Stimulated activated effector memory CD8-positive, alpha-beta T cell treated with anti-CD3 and anti-CD28 coated beads, Interleukin-12 subunit alpha, Interleukin-12 subunit beta, amount 100 ng/mL, for 72 hours (primary cell): ENCODE results near the gene LNPK.
A peak's percentile ranks its signal among the peaks of the same experiment; 100 is the strongest.
"Not testable (repeated sequence)": the region's sequence is repeated elsewhere in the genome, so short reads cannot be mapped to it uniquely, and the experiment has no call there.

ENCODE experiments used
- ATAC-seq: fragments of 150-1000 bp; cut with Tn5 transposase; 2 replicates; pipeline ENCODE4 v1.10.0; 2021
- DNase-seq, 2 donors: peaks; one replicate each; pipeline ENCODE4 v3.0.0; 2021 to 2022; ENCODE audit warnings: low spot score in 2 of 2
- H3K27ac Mint-ChIP-seq: one replicate; pipeline ENCODE4 v1.8.0; 2022; ENCODE audit warnings: mild to moderate bottlenecking, mixed read lengths
- H3K36me3 Mint-ChIP-seq: one replicate; pipeline ENCODE4 v1.8.0; 2022; ENCODE audit warnings: mild to moderate bottlenecking, mixed read lengths
- H3K4me1 Mint-ChIP-seq: one replicate; pipeline ENCODE4 v1.8.0; 2022; ENCODE audit warnings: mixed read lengths
- H3K4me3 Mint-ChIP-seq: one replicate; pipeline ENCODE4 v1.8.0; 2022; ENCODE audit warnings: mild to moderate bottlenecking, mixed read lengths
- H3K9me3 Mint-ChIP-seq: one replicate; pipeline ENCODE4 v1.8.0; 2022; ENCODE audit warnings: mixed read lengths

LNPK gene

GRCh38 chr2:175999283-175999819 is 2.7 kb downstream of the LNPK start:
- Mint-ChIP-seq H3K4me3 (no peak overlapping the region), H3K4me1 (peaks cover 25% of the 10 kb centered on the region), H3K36me3 (peaks cover 17% of the 10 kb centered on the region), H3K27ac (peak overlapping the region; percentile 22), H3K9me3 (no peaks in the 10 kb centered on the region)
- ATAC-seq (no peak), DNase-seq (no peak)

DNA sequence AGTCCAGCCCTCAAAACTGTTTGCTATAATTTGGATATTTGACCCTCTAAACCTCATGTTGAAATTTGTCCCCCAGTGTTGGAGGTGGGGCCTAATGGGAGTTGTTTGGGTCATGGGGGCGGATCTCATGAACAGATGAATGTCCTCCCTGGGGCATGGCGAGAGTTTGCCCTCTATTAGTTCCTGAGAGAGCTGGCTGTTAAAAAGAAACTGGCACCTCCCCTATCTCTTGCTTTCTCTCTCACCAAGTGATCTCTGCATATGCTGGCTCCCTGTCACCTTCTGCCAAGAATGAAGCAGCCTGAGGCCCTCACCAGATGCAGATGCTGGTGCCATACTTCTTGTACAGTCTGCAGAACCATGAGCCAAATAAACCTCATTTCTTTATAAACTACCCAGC is 12.0 kb downstream of the LNPK start:
- Mint-ChIP-seq H3K4me3 (no peak overlapping the region), H3K9me3 (no peaks in the 10 kb centered on the region), H3K36me3 (peaks cover 50% of the 10 kb centered on the region), H3K27ac (peak overlapping the region; percentile 58), H3K4me1 (no peaks in the 10 kb centered on the region)
- no peak for ATAC-seq
- no peak for DNase-seq

DNA sequence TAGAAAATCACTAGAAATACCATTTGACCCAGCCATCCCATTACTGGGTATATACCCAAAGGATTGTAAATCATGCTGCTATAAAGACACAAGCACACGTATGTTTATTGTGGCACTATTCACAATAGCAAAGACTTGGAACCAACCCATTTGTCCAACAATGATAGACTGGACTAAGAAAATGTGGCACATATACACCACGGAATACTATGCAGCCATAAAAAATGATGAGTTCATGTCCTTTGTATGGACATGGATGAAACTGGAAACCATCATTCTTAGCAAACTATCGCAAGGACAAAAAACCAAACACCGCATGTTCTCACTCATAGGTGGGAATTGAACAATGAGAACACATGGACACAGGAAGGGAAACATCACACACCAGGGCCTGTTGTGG is 14.9 kb downstream of the LNPK start:
- ATAC-seq, DNase-seq, H3K9me3 Mint-ChIP-seq, H3K4me1 Mint-ChIP-seq, H3K27ac Mint-ChIP-seq, H3K4me3 Mint-ChIP-seq: not testable (repeated sequence)
- H3K36me3 Mint-ChIP-seq = peaks cover 60% of the 10 kb centered on the region

- ATAC-seq = no peak
- Mint-ChIP-seq H3K27ac (no peak overlapping the region), H3K4me1 (no peaks in the 10 kb centered on the region), H3K36me3 (peaks cover 54% of the 10 kb centered on the region), H3K4me3 (no peak overlapping the region), H3K9me3 (no peaks in the 10 kb centered on the region)
- DNase-seq = no peak
Observed at GRCh38 chr2:175984846-175985245, 17.2 kb downstream of the LNPK start.

GRCh38 chr2:175981551-175981950 is 20.5 kb downstream of the LNPK start:
- Mint-ChIP-seq H3K9me3 (no peaks in the 10 kb centered on the region), H3K4me3 (no peak overlapping the region), H3K36me3 (peaks cover 57% of the 10 kb centered on the region), H3K27ac (no peak overlapping the region), H3K4me1 (no peaks in the 10 kb centered on the region)
- no peak for ATAC-seq
- no peak for DNase-seq

DNA sequence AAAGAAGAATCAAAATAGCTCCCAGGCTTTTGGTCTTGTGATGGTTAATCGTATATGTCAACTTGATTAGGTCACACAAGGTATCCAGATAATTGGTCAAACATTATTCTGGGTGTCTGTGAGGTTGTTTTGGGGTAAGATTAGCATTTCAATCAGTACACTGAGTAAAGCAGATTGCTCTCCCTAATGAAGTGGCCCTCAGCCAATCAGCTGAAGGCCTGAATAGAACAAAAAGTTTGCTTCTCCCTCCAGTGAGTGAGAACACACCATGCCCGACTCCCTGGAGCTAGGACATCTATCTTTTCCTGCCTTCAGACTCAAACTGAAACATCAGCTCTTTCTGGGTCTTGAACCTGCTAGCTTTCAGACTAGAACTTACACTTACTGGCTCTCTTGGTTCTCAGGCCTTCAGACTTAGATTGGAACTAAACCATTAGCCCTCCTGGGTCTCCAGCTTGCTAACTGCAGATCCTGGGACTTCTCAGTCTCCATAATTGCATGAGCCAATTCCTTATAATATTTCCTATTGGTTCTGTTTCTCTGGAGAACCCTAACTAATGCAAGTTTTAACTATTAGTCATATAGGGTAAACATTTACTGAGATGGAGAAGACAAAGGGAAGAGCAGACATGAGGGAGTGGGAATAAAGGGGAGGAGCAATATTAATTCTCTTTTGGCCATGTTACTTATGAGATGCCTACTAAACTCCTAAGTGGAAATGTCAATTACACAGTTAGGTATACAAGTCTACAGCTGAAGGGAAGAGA is 25.5 kb downstream of the LNPK start:
- Mint-ChIP-seq H3K36me3 (peaks cover 55% of the 10 kb centered on the region), H3K9me3 (no peaks in the 10 kb centered on the region), H3K27ac (no peak overlapping the region), H3K4me3 (no peak overlapping the region), H3K4me1 (no peaks in the 10 kb centered on the region)
- ATAC-seq = no peak
- DNase-seq = no peak

DNA sequence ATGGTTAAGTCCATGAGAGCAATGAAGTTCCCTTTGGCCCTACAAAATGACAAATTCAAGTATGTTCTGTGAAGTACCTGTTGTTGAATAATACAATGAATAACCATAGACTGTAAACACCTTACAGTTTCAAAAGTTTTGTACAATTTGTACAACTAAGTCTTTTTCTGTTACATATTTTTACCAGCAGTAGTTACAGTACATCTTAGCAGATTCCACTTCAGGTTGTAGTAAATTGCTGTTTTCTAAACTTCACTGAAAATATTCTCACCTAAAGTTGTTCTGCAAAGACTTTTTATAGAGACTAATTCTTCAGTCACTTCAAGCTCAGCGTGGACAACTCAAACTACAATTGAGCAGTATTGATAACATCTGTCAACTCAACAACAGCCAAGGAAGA is 28.7 kb downstream of the LNPK start:
- no peak overlapping the region for H3K27ac Mint-ChIP-seq
- H3K36me3 Mint-ChIP-seq = peaks cover 50% of the 10 kb centered on the region
- no peaks in the 10 kb centered on the region for H3K9me3 Mint-ChIP-seq
- DNase-seq (no peak), ATAC-seq (no peak)
- H3K4me1 Mint-ChIP-seq = peaks cover 5% of the 10 kb centered on the region
- H3K4me3 Mint-ChIP-seq = no peak overlapping the region

DNA sequence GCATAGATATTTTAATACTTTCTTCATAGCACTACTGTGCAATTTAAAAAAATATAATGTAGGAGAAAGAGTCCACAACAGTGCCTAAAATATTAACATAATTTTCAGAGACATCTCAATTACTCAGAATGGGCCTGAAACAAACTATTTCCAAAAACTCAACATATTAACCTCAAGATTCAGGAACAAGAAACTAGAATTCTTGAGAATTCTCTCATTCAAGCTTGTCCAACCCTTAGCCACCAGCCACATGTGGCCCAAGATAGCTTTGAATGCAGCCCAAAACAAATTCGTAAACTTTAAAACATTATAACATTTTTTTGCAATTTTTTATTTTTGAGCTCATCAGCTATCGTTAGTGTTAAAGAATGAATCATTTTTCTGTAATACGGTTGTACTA is 35.2 kb downstream of the LNPK start:
- H3K27ac Mint-ChIP-seq = no peak overlapping the region
- DNase-seq (no peak), ATAC-seq (no peak)
- peaks cover 5% of the 10 kb centered on the region for H3K4me1 Mint-ChIP-seq
- H3K9me3 Mint-ChIP-seq = no peaks in the 10 kb centered on the region
- H3K36me3 Mint-ChIP-seq = peaks cover 35% of the 10 kb centered on the region
- no peak overlapping the region for H3K4me3 Mint-ChIP-seq

- no peak for DNase-seq
- Mint-ChIP-seq H3K9me3 (no peaks in the 10 kb centered on the region), H3K36me3 (peaks cover 45% of the 10 kb centered on the region), H3K27ac (no peak overlapping the region), H3K4me3 (no peak overlapping the region), H3K4me1 (peaks cover 5% of the 10 kb centered on the region)
- no peak for ATAC-seq
Observed at GRCh38 chr2:175965773-175966172, 36.3 kb downstream of the LNPK start.

DNA sequence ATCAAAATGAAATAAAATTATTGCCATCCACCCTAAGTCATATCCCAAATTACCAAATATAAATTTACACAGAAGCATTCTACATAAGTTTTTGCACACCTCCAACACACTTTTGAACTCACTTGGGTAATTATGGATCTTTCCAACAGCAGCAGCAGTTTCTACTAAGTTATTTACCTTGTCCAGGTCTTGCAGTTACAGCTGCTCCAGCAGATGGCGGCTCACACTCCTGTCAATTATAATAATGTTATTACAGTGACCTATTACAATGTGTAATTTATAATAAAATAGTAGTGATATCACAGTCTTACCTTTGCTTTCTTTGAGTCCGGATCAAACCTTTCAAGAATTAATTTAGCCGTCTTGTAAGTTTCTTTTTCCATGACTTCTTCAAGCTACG is 37.9 kb downstream of the LNPK start:
- no peak overlapping the region for H3K27ac Mint-ChIP-seq
- H3K36me3 Mint-ChIP-seq = peaks cover 39% of the 10 kb centered on the region
- no peaks in the 10 kb centered on the region for H3K9me3 Mint-ChIP-seq
- H3K4me1 Mint-ChIP-seq = peaks cover 13% of the 10 kb centered on the region
- no peak overlapping the region for H3K4me3 Mint-ChIP-seq
- ATAC-seq (no peak), DNase-seq (no peak)

DNA sequence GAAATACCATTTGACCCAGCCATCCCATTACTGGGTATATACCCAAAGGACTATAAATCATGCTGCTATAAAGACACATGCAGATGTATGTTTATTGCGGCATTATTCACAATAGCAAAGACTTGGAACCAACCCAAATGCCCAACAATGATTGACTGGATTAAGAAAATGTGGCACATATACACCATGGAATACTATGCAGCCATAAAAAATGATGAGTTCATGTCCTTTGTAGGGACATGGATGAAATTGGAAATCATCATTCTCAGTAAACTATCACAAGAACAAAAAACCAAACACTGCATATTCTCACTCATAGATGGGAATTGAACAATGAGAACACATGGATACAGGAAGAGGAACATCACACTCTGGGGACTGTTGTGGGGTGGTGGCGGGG is 38.9 kb downstream of the LNPK start:
- DNase-seq, H3K9me3 Mint-ChIP-seq, H3K27ac Mint-ChIP-seq, ATAC-seq, H3K4me3 Mint-ChIP-seq: not testable (repeated sequence)
- Mint-ChIP-seq H3K36me3 (peaks cover 43% of the 10 kb centered on the region), H3K4me1 (peaks cover 13% of the 10 kb centered on the region)

DNA sequence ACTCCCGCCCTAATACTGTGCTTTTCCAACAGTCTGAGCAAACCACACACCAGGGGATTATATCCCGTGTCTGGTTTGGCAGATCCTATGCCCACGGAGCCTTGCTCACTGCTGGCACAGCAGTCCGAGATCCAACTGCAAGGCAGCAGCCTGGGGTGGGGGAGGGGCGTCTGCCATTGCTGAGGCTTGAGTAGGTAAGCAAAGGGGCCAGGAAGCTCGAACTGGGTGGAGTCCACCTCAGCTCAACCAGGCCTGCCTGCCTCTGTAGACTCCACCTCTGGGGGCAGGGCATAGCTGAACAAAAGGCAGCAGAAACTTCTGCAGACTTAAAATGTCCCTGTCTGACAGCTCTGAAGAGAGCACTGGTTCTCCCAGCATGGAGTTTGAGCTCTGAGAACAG is 44.2 kb downstream of the LNPK start:
- peaks cover 13% of the 10 kb centered on the region for H3K4me1 Mint-ChIP-seq
- no peak for ATAC-seq
- no peaks in the 10 kb centered on the region for H3K9me3 Mint-ChIP-seq
- H3K27ac Mint-ChIP-seq = no peak overlapping the region
- peaks cover 59% of the 10 kb centered on the region for H3K36me3 Mint-ChIP-seq
- no peak overlapping the region for H3K4me3 Mint-ChIP-seq
- no peak for DNase-seq

DNA sequence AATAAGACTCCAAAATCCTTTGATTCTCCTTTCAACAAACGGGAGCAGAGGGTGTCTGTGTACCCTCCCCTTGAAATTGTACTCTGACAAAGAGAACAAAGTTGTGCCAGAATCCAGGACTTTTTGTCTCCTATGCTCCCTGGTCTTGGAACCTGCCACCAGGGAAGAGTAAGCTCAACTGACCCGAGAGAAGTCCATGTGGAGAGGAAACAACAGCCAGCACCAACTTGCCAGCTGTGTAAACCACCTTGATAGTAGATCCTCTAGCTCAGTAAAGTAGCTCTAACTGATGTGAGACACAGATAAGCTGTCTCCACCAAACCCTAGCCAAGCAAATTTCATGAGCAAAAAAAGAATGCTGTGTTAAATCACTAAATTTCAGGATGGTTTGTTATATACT is 46.9 kb downstream of the LNPK start:
- Mint-ChIP-seq H3K36me3 (peaks cover 46% of the 10 kb centered on the region), H3K4me3 (no peak overlapping the region), H3K27ac (no peak overlapping the region), H3K4me1 (peaks cover 7% of the 10 kb centered on the region), H3K9me3 (no peaks in the 10 kb centered on the region)
- DNase-seq = no peak
- ATAC-seq = no peak

DNA sequence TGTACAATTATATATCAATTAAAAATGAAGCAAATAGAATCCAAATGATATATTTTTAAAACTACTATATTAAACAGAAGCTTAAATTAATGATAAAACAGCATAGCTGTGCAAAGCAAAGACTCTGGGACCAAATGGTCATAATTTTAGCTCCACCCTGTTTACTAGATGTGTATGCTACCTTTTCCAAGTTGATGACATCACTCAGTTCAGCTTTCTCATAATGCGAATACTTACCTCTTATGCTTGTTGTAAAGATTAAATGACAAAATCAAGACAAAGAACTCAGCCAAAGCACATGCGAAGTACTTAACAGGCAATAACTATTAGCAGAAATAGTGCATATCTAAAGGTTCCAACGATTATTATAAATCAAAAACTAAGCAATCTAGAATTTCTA is 51.6 kb downstream of the LNPK start:
- ATAC-seq = no peak
- Mint-ChIP-seq H3K27ac (no peak overlapping the region), H3K36me3 (peaks cover 19% of the 10 kb centered on the region), H3K4me1 (no peaks in the 10 kb centered on the region), H3K9me3 (no peaks in the 10 kb centered on the region), H3K4me3 (no peak overlapping the region)
- no peak for DNase-seq

- Mint-ChIP-seq H3K27ac (no peak overlapping the region), H3K4me3 (no peak overlapping the region)
Observed at GRCh38 chr2:175948191-175948590, 53.9 kb downstream of the LNPK start.

GRCh38 chr2:175947073-175947472 is 55.0 kb downstream of the LNPK start:
- peaks cover 24% of the 10 kb centered on the region for H3K36me3 Mint-ChIP-seq
- peaks cover 3% of the 10 kb centered on the region for H3K9me3 Mint-ChIP-seq
- no peak for DNase-seq
- H3K4me3 Mint-ChIP-seq = no peak overlapping the region
- no peak overlapping the region for H3K27ac Mint-ChIP-seq
- ATAC-seq = no peak
- no peaks in the 10 kb centered on the region for H3K4me1 Mint-ChIP-seq

More at GRCh38 chr2:175948191-175948590, 53.9 kb downstream of the LNPK start:
- Mint-ChIP-seq H3K4me1 (no peaks in the 10 kb centered on the region), H3K36me3 (peaks cover 21% of the 10 kb centered on the region), H3K9me3 (no peaks in the 10 kb centered on the region)
- ATAC-seq = no peak
- DNase-seq = no peak
